Measurements from ENCODE around the gene LRRK2.
"Not testable (repeated sequence)": the region's sequence is repeated elsewhere in the genome, so short reads cannot be mapped to it uniquely, and the experiment has no call there.

The LRRK2 gene

GRCh38 chr12:40325349-40325960 lies 100.7 kb downstream of the LRRK2 start:
- DNase-seq = no peak

GRCh38 chr12:40327535-40327934 lies 102.7 kb downstream of the LRRK2 start:
- no peak for DNase-seq

GRCh38 chr12:40330180-40330579 lies 105.4 kb downstream of the LRRK2 start:
- no peak for DNase-seq

- DNase-seq = no peak
Observed at GRCh38 chr12:40331886-40332285, 107.1 kb downstream of the LRRK2 start.

GRCh38 chr12:40335991-40336390 lies 111.2 kb downstream of the LRRK2 start:
- DNase-seq = no peak

GRCh38 chr12:40336573-40337199 lies 111.9 kb downstream of the LRRK2 start:
- no peak for DNase-seq

- no peak for DNase-seq
Observed at GRCh38 chr12:40338071-40338470, 113.3 kb downstream of the LRRK2 start.

- DNase-seq = no peak
Observed at GRCh38 chr12:40338621-40339020, 113.8 kb downstream of the LRRK2 start.

GRCh38 chr12:40342010-40342409 lies 117.2 kb downstream of the LRRK2 start:
- no peak for DNase-seq

- no peak for DNase-seq
Observed at GRCh38 chr12:40343124-40343523, 118.3 kb downstream of the LRRK2 start.

- no peak for DNase-seq
Observed at GRCh38 chr12:40344312-40344711, 119.5 kb downstream of the LRRK2 start.

GRCh38 chr12:40351976-40352375 lies 127.2 kb downstream of the LRRK2 start:
- DNase-seq = no peak

GRCh38 chr12:40375076-40375475 lies 150.3 kb downstream of the LRRK2 start:
- DNase-seq = no peak

GRCh38 chr12:40376533-40377267 lies 151.9 kb downstream of the LRRK2 start:
- DNase-seq = no peak

GRCh38 chr12:40378691-40379090 lies 153.9 kb downstream of the LRRK2 start:
- DNase-seq = no peak

GRCh38 chr12:40382217-40382616 lies 157.4 kb downstream of the LRRK2 start:
- no peak for DNase-seq

GRCh38 chr12:40387279-40387678 lies 162.5 kb downstream of the LRRK2 start:
- DNase-seq = not testable (repeated sequence)

- DNase-seq = no peak
Observed at GRCh38 chr12:40390980-40391379, 166.2 kb downstream of the LRRK2 start.

- no peak for DNase-seq
Observed at GRCh38 chr12:40393026-40393425, 168.2 kb downstream of the LRRK2 start.

- no peak for DNase-seq
Observed at GRCh38 chr12:40399656-40400055, 174.9 kb downstream of the LRRK2 start.

GRCh38 chr12:40405419-40405818 lies 180.6 kb downstream of the LRRK2 start:
- DNase-seq = no peak
